AG09309 (cell line): ENCODE data around the gene ARL8B.

Experiments used
- DNase-seq: peaks from one replicate; pipeline ENCODE4 v3.0.0-alpha.2; 2010; ENCODE audit warnings: low read depth
- H3K4me3 ChIP-seq: 2 replicates; pipeline ENCODE4 v1.5.1; 2011; ENCODE audit warnings: mild to moderate bottlenecking, low read depth, low read length, moderate library complexity; ENCODE audit not compliant: control insufficient read depth
- CTCF ChIP-seq: IDR thresholded peaks from 2 replicates; pipeline ENCODE4 v1.5.1; 2011; ENCODE audit warnings: mild to moderate bottlenecking, low read depth, low read length, inconsistent platforms; ENCODE audit not compliant: insufficient read depth, control insufficient read depth; ENCODE audit errors: missing control alignments

Gene ARL8B

DNA sequence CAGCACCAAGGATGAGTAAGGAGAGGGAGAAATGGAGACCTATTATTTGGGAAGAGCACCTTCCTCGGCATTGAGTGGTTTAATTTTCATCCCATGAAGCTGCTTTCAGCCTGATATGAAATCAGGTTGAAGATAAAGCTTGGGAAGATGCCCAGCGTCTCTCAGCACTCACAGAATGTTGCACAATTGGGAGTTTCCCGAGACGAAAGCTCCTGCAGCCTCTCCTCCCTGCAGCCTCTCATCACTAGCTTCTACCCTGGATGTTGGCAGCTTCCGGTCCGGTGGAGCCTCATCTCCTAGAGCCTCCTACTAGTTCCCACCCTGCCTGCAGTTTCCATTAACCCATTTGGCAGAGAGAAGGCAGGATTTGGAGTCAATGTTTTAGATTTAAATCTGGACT is 105.7 kb downstream of the ARL8B start:
- no peak for DNase-seq
- H3K4me3 ChIP-seq: no peak overlapping the region
- no peak for TF ChIP-seq CTCF

- DNase-seq: no peak
- no peak for TF ChIP-seq CTCF
- H3K4me3 ChIP-seq: no peak overlapping the region
Measured at GRCh38 chr3:5229414-5229813, 107.3 kb downstream of the ARL8B start.
